Neural cell (in vitro differentiated cells): ENCODE measurements around the gene MAPK8.

Experiments used
- CTCF ChIP-seq: fragments of 450-650 bp; IDR thresholded peaks from 2 replicates; pipeline ENCODE4 v1.5.1; 2014; ENCODE audit warnings: antibody characterized with exemption, mild to moderate bottlenecking, moderate library complexity; ENCODE audit not compliant: poor library complexity, severe bottlenecking
- EZH2 ChIP-seq: fragments of 200-600, 300-800 bp; shearing (Covaris generic), sonication (generic); IDR thresholded peaks from 2 replicates; pipeline ENCODE4 v1.6.1; 2014; ENCODE audit warnings: antibody characterized with exemption, low read length, borderline replicate concordance, mild to moderate bottlenecking; ENCODE audit not compliant: insufficient read depth, poor library complexity, severe bottlenecking
- MXI1 ChIP-seq: fragments of 450-650 bp; conservative IDR thresholded peaks from 2 replicates; pipeline ENCODE4 v1.6.1; 2014; ENCODE audit warnings: antibody characterized with exemption, mild to moderate bottlenecking; ENCODE audit not compliant: poor library complexity, severe bottlenecking
- POLR2AphosphoS5 ChIP-seq: IDR thresholded peaks from 2 replicates; pipeline ENCODE4 v1.6.1; 2012
- RAD21 ChIP-seq: fragments of 450-650 bp; conservative IDR thresholded peaks from 2 replicates; pipeline ENCODE4 v1.6.1; 2014; ENCODE audit warnings: antibody characterized with exemption, mild to moderate bottlenecking, moderate library complexity
- REST ChIP-seq: IDR thresholded peaks from 2 replicates; pipeline ENCODE4 v1.6.1; 2012; ENCODE audit warnings: borderline replicate concordance
- SMC3 ChIP-seq: fragments of 450-650 bp; conservative IDR thresholded peaks from 2 replicates; pipeline ENCODE4 v1.6.1; 2014; ENCODE audit warnings: antibody characterized with exemption, mild to moderate bottlenecking, moderate library complexity; ENCODE audit not compliant: poor library complexity
- TAF1 ChIP-seq: IDR thresholded peaks from 2 replicates; pipeline ENCODE4 v1.6.1; 2012; ENCODE audit warnings: low read depth

- no peak for TF ChIP-seq CTCF
- TF ChIP-seq POLR2AphosphoS5, result no peak
- no peak for TF ChIP-seq RAD21
- TF ChIP-seq EZH2, result no peak
- TF ChIP-seq TAF1, result no peak
- TF ChIP-seq SMC3, result no peak
- TF ChIP-seq REST, result no peak
- no peak for TF ChIP-seq MXI1
Observed at GRCh38 chr10:48445932-48446331, 139.5 kb downstream of the MAPK8 start.
